ENCODE measurements around the gene SOWAHA.

GRCh38 chr5:132841305-132841704, 28.2 kb downstream of the SOWAHA start:
- TF ChIP-seq POLR2AphosphoS5 (IDR thresholded peaks at IDR 0.05; ENCODE audit: low read depth, low read length) (no peak), POLR2A (IDR thresholded peaks at IDR 0.05; ENCODE audit: low read depth, low read length) (no peak)
